Fibroblast of lung (primary cell): Measurements from ENCODE around the gene GART. TPM values are rescaled to one million over a fixed set of nuclear protein-coding genes. Genes with fewer than 3 reads are reported as not detected.
"Not testable (repeated sequence)": the region's sequence is repeated elsewhere in the genome, so short reads cannot be mapped to it uniquely, and the experiment has no call there.

Source experiments
- DNase-seq, 2 donors: peaks; one replicate each; pipeline versions ENCODE4 v3.0.0 to v3.0.0-alpha.2; 2010; ENCODE audit warnings: low read depth in 2 of 2
- H2AFZ ChIP-seq: 2 replicates; pipeline ENCODE4 v1.5.1; 2012; ENCODE audit warnings: low read length, control low read depth, inconsistent platforms
- H3K27ac ChIP-seq: 2 replicates; pipeline ENCODE4 v1.5.1; 2011; ENCODE audit warnings: low read length, control low read depth; ENCODE audit not compliant: insufficient read depth
- H3K27me3 ChIP-seq: 2 replicates; pipeline ENCODE4 v1.5.1; 2011; ENCODE audit warnings: mild to moderate bottlenecking, low read length; ENCODE audit not compliant: control insufficient read depth, insufficient read depth
- H3K36me3 ChIP-seq: 2 replicates; pipeline ENCODE4 v1.5.1; 2011; ENCODE audit warnings: low read length; ENCODE audit not compliant: control insufficient read depth, insufficient read depth
- H3K4me1 ChIP-seq: 2 replicates; pipeline ENCODE4 v1.5.1; 2011; ENCODE audit warnings: low read length; ENCODE audit not compliant: control insufficient read depth, insufficient read depth; ENCODE audit errors: extremely low read depth
- H3K4me2 ChIP-seq: 2 replicates; pipeline ENCODE4 v1.5.1; 2011; ENCODE audit warnings: low read length, control low read depth; ENCODE audit not compliant: insufficient read depth; ENCODE audit errors: extremely low read depth
- H3K4me3 ChIP-seq, 4 experiments: fragments of 200-600 bp in 1 of 4; sonication (generic) in 1 of 4; replicated peaks in 1 of 4; 2 replicates each; pipeline ENCODE4 v1.5.1; 2011 to 2016; ENCODE audit warnings: low read length in 4 of 4, low read depth in 3 of 4, mild to moderate bottlenecking in 3 of 4, control low read depth in 2 of 4, inconsistent platforms in 1 of 4, mixed read lengths in 1 of 4; ENCODE audit not compliant: insufficient read depth in 1 of 4; ENCODE audit errors: control extremely low read depth in 1 of 4
- H3K79me2 ChIP-seq: 2 replicates; pipeline ENCODE4 v1.5.1; 2012; ENCODE audit warnings: mild to moderate bottlenecking, low read length, inconsistent platforms; ENCODE audit not compliant: control insufficient read depth, insufficient read depth
- H3K9ac ChIP-seq: 2 replicates; pipeline ENCODE4 v1.5.1; 2011; ENCODE audit warnings: mild to moderate bottlenecking, low read length, control low read depth; ENCODE audit not compliant: insufficient read depth
- H3K9me3 ChIP-seq: 2 replicates; pipeline ENCODE4 v1.5.1; 2012; ENCODE audit warnings: low read depth, low read length; ENCODE audit not compliant: control insufficient read depth, insufficient read depth
- H4K20me1 ChIP-seq: 2 replicates; pipeline ENCODE4 v1.5.1; 2011; ENCODE audit warnings: low read length; ENCODE audit not compliant: control insufficient read depth, insufficient read depth; ENCODE audit errors: extremely low read depth
- EZH2 ChIP-seq: IDR thresholded peaks from 2 replicates; pipeline ENCODE4 v1.5.1; 2012; ENCODE audit warnings: low read length, control low read depth, mild to moderate bottlenecking; ENCODE audit errors: missing control alignments
- polyA plus RNA-seq, 2 donors: library from polyadenylated mRNA; depleted of rRNA in 1 of 2; stranded (reverse) in 1 of 2; unstranded in 1 of 2; fragments of >200 nt; gene quantifications; 2 replicates each; pipeline ENCODE4 v1.2.1, GENCODE V29; 2011 to 2012; ENCODE audit warnings: missing spikeins in 1 of 2
- total RNA-seq: library from RNA; depleted of rRNA; stranded (reverse); fragments of >200 nt; gene quantifications from 2 replicates; pipeline ENCODE4 v1.2.1, GENCODE V29; 2014
- TF ChIP-seq, protein P1 (sequence below), 2 donors: IDR thresholded peaks in 1 of 2; conservative IDR thresholded peaks in 1 of 2; 1 replicate in 1 of 2; 2 replicates in 1 of 2; pipeline ENCODE4 v1.5.1; 2011 to 2012; ENCODE audit warnings: low read length in 2 of 2, control low read depth in 1 of 2, inconsistent platforms in 1 of 2, low read depth in 1 of 2, mild to moderate bottlenecking in 1 of 2

The GART gene
- total and polyA plus RNA-seq, 2 donors (not counting 1 experiment from before 2014, with no cell fraction given) = 15.6 to 64.4 TPM

DNA sequence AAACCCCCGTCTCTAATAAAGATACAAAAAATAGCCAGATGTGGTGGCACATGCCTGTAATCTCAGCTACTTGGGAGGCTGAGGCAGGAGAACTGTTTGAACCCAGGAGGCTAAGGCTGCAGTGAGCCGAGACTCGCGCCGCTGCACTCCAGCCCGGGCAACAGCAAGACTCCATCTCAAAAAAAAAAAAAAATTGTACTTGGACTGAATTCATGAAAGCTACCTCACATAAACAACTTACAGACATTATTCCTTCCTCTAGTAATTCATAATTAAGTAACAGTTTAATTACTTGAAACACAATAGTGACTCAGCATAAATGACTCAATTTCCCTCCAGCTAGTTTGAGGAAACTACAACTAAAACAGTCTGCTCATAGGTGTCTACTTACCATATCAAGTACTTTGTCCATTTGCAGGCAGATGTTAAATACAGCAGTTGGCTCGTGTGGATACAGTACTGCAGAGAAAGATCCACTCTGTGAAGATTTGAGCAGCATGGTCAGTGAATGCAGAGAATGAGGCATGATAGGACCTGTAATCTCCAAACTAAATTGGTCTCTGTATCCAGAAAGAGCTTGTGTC lies 37.1 kb upstream of the GART start:
- Histone ChIP-seq H3K4me3 (no peak overlapping the region), H3K9me3 (no peaks in the 10 kb centered on the region), H3K4me2 (no peak overlapping the region), H3K27me3 (no peaks in the 10 kb centered on the region), H3K27ac (peak overlapping the region; percentile 41), H3K4me1 (peaks cover 9% of the 10 kb centered on the region), H4K20me1 (no peaks in the 10 kb centered on the region), H3K79me2 (no peaks in the 10 kb centered on the region), H2AFZ (no peak overlapping the region), H3K9ac (no peak overlapping the region), H3K36me3 (peaks cover 6% of the 10 kb centered on the region)
- peak; percentile 33 to 38 for DNase-seq
- TF ChIP-seq, protein P1, sequence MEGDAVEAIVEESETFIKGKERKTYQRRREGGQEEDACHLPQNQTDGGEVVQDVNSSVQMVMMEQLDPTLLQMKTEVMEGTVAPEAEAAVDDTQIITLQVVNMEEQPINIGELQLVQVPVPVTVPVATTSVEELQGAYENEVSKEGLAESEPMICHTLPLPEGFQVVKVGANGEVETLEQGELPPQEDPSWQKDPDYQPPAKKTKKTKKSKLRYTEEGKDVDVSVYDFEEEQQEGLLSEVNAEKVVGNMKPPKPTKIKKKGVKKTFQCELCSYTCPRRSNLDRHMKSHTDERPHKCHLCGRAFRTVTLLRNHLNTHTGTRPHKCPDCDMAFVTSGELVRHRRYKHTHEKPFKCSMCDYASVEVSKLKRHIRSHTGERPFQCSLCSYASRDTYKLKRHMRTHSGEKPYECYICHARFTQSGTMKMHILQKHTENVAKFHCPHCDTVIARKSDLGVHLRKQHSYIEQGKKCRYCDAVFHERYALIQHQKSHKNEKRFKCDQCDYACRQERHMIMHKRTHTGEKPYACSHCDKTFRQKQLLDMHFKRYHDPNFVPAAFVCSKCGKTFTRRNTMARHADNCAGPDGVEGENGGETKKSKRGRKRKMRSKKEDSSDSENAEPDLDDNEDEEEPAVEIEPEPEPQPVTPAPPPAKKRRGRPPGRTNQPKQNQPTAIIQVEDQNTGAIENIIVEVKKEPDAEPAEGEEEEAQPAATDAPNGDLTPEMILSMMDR (conservative IDR thresholded peaks at IDR 0.05 in 1 of 2, IDR thresholded peaks at IDR 0.05 in 1 of 2; ENCODE audit: low read depth in 1 of 2, low read length in 2 of 2) = no peak
- no peak for TF ChIP-seq EZH2

DNA sequence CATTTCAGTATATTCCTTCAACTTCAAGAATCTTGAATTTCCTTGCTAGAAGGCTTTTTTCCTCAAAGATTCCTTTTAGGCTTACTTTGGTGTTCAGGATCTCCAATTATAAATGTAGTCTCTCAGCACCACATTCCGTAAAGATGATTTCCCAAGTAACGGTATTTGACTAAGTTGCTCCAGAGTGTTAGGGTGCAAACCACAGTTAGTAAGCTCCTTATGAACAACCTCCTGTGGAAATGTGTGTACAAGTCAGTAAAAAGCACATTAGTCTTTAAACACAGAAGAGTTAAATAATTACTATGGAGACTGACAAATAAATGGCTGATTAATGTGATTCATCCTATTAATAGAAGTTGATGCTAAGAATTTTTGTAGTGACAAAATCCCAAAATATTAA lies 36.3 kb upstream of the GART start:
- Histone ChIP-seq H3K9ac (no peak overlapping the region), H3K4me3 (no peak overlapping the region), H2AFZ (no peak overlapping the region), H3K27ac (no peak overlapping the region), H3K4me1 (peaks cover 9% of the 10 kb centered on the region), H3K4me2 (no peak overlapping the region), H3K27me3 (no peaks in the 10 kb centered on the region), H4K20me1 (no peaks in the 10 kb centered on the region), H3K9me3 (no peaks in the 10 kb centered on the region), H3K36me3 (peaks cover 7% of the 10 kb centered on the region), H3K79me2 (no peaks in the 10 kb centered on the region)
- DNase-seq = peak; percentile 41 to 71
- TF ChIP-seq, protein P1 (conservative IDR thresholded peaks at IDR 0.05 in 1 of 2, IDR thresholded peaks at IDR 0.05 in 1 of 2; ENCODE audit: low read depth in 1 of 2, low read length in 2 of 2) = no peak
- TF ChIP-seq EZH2 = no peak

DNA sequence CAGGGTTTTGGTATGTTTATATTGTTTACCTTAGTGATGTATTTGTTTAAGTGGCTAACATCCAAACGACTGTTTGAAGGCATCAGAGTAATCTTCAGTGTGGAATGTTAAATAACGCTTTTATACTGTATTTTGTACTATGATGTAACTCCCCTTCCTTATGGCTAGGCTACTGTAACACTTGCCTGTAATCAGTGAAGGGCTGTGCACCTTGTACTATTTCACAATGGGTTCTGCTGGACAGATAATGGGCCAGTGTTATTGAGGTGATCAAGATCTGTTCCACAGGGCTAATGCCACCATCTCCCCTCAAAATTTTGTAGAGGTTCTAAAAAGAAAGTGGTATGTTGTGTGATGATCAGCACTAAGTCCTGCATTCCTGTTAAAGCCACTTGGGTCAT lies 34.8 kb upstream of the GART start:
- H3K4me1 ChIP-seq, H4K20me1 ChIP-seq, DNase-seq, H3K27me3 ChIP-seq, H3K9me3 ChIP-seq, H3K4me2 ChIP-seq, H3K27ac ChIP-seq, H3K4me3 ChIP-seq, H3K9ac ChIP-seq, H2AFZ ChIP-seq, H3K79me2 ChIP-seq, H3K36me3 ChIP-seq: not testable (repeated sequence)
